ENCODE results near the gene CCL21. TPM values are rescaled to one million over a fixed set of nuclear protein-coding genes. Genes with fewer than 3 reads are reported as not detected.

The CCL21 gene
- total and polyA plus RNA-seq, 2 of the 4 experiments (the other 2 are of a cell fraction) = not detected

GRCh38 chr9:34659592-34660253 is 50.2 kb downstream of the CCL21 start:
- Histone ChIP-seq H3K9me3 (ENCODE audit: control insufficient read depth, insufficient read depth, low read length) (no peaks in the 10 kb centered on the region), H3K79me1 (ENCODE audit: low read depth in 1 of 2, low read length in 2 of 2) (no peaks in the 10 kb centered on the region; a peak in 1 of 4 replicates), H3K14ac (replicated peaks; ENCODE audit: low read depth, low read length) (no peak overlapping the region), H3K4me3 (ENCODE audit: insufficient read depth, low read depth, low read length) (no peak overlapping the region), H3K4me1 (ENCODE audit: control insufficient read depth, insufficient read depth, low read length) (peaks cover 1% of the 10 kb centered on the region; the same call in 1 of the 2 replicates), H3K56ac (ENCODE audit: extremely low read depth, insufficient read depth, low read length) (no peak overlapping the region), H3K36me3 (ENCODE audit: control insufficient read depth, insufficient read depth, low read length) (peaks cover 4% of the 10 kb centered on the region; the same call in 1 of the 2 replicates), H4K5ac (ENCODE audit: low read depth, low read length) (no peak overlapping the region), H2BK120ac (ENCODE audit: low read depth, low read length) (no peak overlapping the region), H3K18ac (ENCODE audit: low read depth, low read length) (no peak overlapping the region), H2AK5ac (ENCODE audit: low read depth, low read length) (no peak overlapping the region), H3K9me1 (ENCODE audit: insufficient read depth, low read length) (peaks cover 10% of the 10 kb centered on the region; the same call in 1 of the 2 replicates), H3K23ac (ENCODE audit: low read depth, low read length) (no peak overlapping the region), H2BK20ac (ENCODE audit: low read depth, low read length) (no peak overlapping the region), H2BK5ac (ENCODE audit: low read depth, low read length, poor library complexity, severe bottlenecking) (no peak overlapping the region), H3K4me2 (ENCODE audit: low read depth, low read length) (no peak overlapping the region), H4K8ac (ENCODE audit: low read depth in 2 of 2, low read length in 2 of 2) (no peak overlapping the region), H3K9ac (ENCODE audit: low read depth, low read length) (no peak overlapping the region), H2AFZ (replicated peaks; ENCODE audit: low read length, poor library complexity) (no peak overlapping the region), H3K27me3 (ENCODE audit: control insufficient read depth, insufficient read depth, low read length) (no peaks in the 10 kb centered on the region), H4K91ac (ENCODE audit: insufficient read depth, low read depth, low read length) (no peak overlapping the region), H2AK9ac (replicated peaks; ENCODE audit: low read depth, low read length, poor library complexity) (peak overlapping the region; percentile 7), H3K27ac (ENCODE audit: insufficient read depth, low read length) (no peak overlapping the region), H4K20me1 (ENCODE audit: insufficient read depth, low read length) (no peaks in the 10 kb centered on the region), H2BK15ac (ENCODE audit: low read depth, low read length) (no peak overlapping the region), H3K4ac (ENCODE audit: low read depth, low read length) (no peak overlapping the region)
- in situ Hi-C loops (cut with MboI; ENCODE audit: low sequenced_read_pairs) = no loop called here
- no peak for TF ChIP-seq MXI1 (IDR thresholded peaks at IDR 0.05; ENCODE audit: borderline replicate concordance, low read depth, low read length)
- TF ChIP-seq MAZ (IDR thresholded peaks at IDR 0.05; ENCODE audit: borderline replicate concordance, low read depth, low read length) = no peak
- TF ChIP-seq RCOR1 (IDR thresholded peaks at IDR 0.05; ENCODE audit: insufficient replicate concordance, low read length) = no peak
- TF ChIP-seq CTCF (conservative IDR thresholded peaks at IDR 0.05; ENCODE audit: low read depth, low read length) = no peak
- TF ChIP-seq BHLHE40 (IDR thresholded peaks at IDR 0.05; ENCODE audit: low read depth, low read length) = no peak
- no peak for TF ChIP-seq NFE2L2 (IDR thresholded peaks at IDR 0.05; ENCODE audit: low read depth, low read length)
- no peak for TF ChIP-seq CEBPB (IDR thresholded peaks at IDR 0.05; ENCODE audit: low read depth, low read length)
- TF ChIP-seq POLR2A (IDR thresholded peaks at IDR 0.05; ENCODE audit: low read depth, low read length) = no peak
- no peak for TF ChIP-seq RAD21 (IDR thresholded peaks at IDR 0.05; ENCODE audit: low read length)
- TF ChIP-seq, protein P1, sequence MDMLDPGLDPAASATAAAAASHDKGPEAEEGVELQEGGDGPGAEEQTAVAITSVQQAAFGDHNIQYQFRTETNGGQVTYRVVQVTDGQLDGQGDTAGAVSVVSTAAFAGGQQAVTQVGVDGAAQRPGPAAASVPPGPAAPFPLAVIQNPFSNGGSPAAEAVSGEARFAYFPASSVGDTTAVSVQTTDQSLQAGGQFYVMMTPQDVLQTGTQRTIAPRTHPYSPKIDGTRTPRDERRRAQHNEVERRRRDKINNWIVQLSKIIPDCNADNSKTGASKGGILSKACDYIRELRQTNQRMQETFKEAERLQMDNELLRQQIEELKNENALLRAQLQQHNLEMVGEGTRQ (IDR thresholded peaks at IDR 0.05; ENCODE audit: low read depth, low read length) = no peak
- no peak for TF ChIP-seq RFX5 (IDR thresholded peaks at IDR 0.05; ENCODE audit: low read depth, low read length)
- TF ChIP-seq SMC3 (IDR thresholded peaks at IDR 0.05; ENCODE audit: low read depth, low read length) = no peak
- no peak for TF ChIP-seq MAFK (IDR thresholded peaks at IDR 0.05; ENCODE audit: low read depth, low read length)
- TF ChIP-seq CHD1 (IDR thresholded peaks at IDR 0.05; ENCODE audit: low read depth, low read length) = no peak
- TF ChIP-seq FOS (IDR thresholded peaks at IDR 0.05; ENCODE audit: low read depth, low read length) = no peak
- TF ChIP-seq ELK1 (IDR thresholded peaks at IDR 0.05; ENCODE audit: borderline replicate concordance, low read depth, low read length) = no peak
- CTCF ChIA-PET = interaction anchor here (1.1 kb wide), 1 partner anchor 43 kb away, joined by 4 read pairs; no protein-coding TSS in a partner anchor
- WGBS, 2 experiments (ENCODE audit: extremely low coverage in 2 of 2, insufficient read length in 1 of 2) = 100% methylated on average over 1 of the region's 8 CpGs; no CpG with 5 or more reads in 1 of the 2 experiments
- ATAC-seq (ENCODE audit: low read depth) = no peak
- DNase-seq = peak; percentile 55
- BruUV-seq (replicated peaks) = no TSS peak
- POLR2A ChIA-PET (ENCODE audit: unreplicated experiment) = no interaction called here
- dilution Hi-C loops (cut with HindIII; ENCODE audit: low sequenced_read_pairs, unreplicated experiment) = no loop called here
- intact Hi-C loops (cut with micrococcal nuclease) = no loop called here

Data from IMR-90 (cell line).